ENCODE results near the gene GALNT17.
"Not testable (repeated sequence)": the region's sequence is repeated elsewhere in the genome, so short reads cannot be mapped to it uniquely, and the experiment has no call there.

The GALNT17 gene

GRCh38 chr7:71237945-71238344 lies 106.0 kb downstream of the GALNT17 start:
- no peak for DNase-seq

- no peak for DNase-seq
These were observed 106.8 kb downstream of the GALNT17 start for GRCh38 chr7:71238581-71239295.

GRCh38 chr7:71239586-71240268 lies 107.8 kb downstream of the GALNT17 start:
- DNase-seq, result no peak

GRCh38 chr7:71243736-71244410 lies 111.9 kb downstream of the GALNT17 start:
- DNase-seq, result no peak

- no peak for DNase-seq
These were observed 113.1 kb downstream of the GALNT17 start for GRCh38 chr7:71245038-71245437.

- DNase-seq, result no peak
These were observed 119.8 kb downstream of the GALNT17 start for GRCh38 chr7:71251706-71252105.

- DNase-seq, result no peak
These were observed 122.8 kb downstream of the GALNT17 start for GRCh38 chr7:71254751-71255150.

- DNase-seq, result no peak
These were observed 123.7 kb downstream of the GALNT17 start for GRCh38 chr7:71255537-71256178.

- DNase-seq, result no peak
These were observed 129.1 kb downstream of the GALNT17 start for GRCh38 chr7:71261066-71261465.

- DNase-seq, result not testable (repeated sequence)
These were observed 130.9 kb downstream of the GALNT17 start for GRCh38 chr7:71262834-71263233.

- DNase-seq, result no peak
These were observed 132.1 kb downstream of the GALNT17 start for GRCh38 chr7:71264005-71264404.

- no peak for DNase-seq
These were observed 135.0 kb downstream of the GALNT17 start for GRCh38 chr7:71266912-71267311.

GRCh38 chr7:71267734-71268469 lies 136.0 kb downstream of the GALNT17 start:
- no peak for DNase-seq

- no peak for DNase-seq
These were observed 138.6 kb downstream of the GALNT17 start for GRCh38 chr7:71270558-71270957.

GRCh38 chr7:71271203-71271602 lies 139.3 kb downstream of the GALNT17 start:
- no peak for DNase-seq

GRCh38 chr7:71272509-71273490 lies 140.9 kb downstream of the GALNT17 start:
- no peak for DNase-seq

- DNase-seq, result no peak
These were observed 146.3 kb downstream of the GALNT17 start for GRCh38 chr7:71278257-71278656.

GRCh38 chr7:71281261-71281660 lies 149.3 kb downstream of the GALNT17 start:
- DNase-seq, result no peak

GRCh38 chr7:71283802-71284201 lies 151.9 kb downstream of the GALNT17 start:
- no peak for DNase-seq

GRCh38 chr7:71285571-71286145 lies 153.7 kb downstream of the GALNT17 start:
- no peak for DNase-seq

- no peak for DNase-seq
These were observed 154.4 kb downstream of the GALNT17 start for GRCh38 chr7:71286336-71286735.
